Endothelial cell of umbilical vein (primary cell): ENCODE data around the gene TEC. TPM values are rescaled to one million over a fixed set of nuclear protein-coding genes. Genes with fewer than 3 reads are reported as not detected.

Source experiments
- BruUV-seq: library from RNA; stranded (reverse); fragments of 400-500 nt; replicated peaks from 2 replicates; lab custom pipeline; 2021; lab: Mats Ljungman, UMichigan
- CTCF ChIA-PET: fragments of 300-600, 350-600 bp; sonication (Branson Sonifier 250); formaldehyde crosslinking; loops from one replicate; lab custom pipeline; 2021; ENCODE audit warnings: antibody characterized with exemption, inconsistent platforms; lab: Charles Lee
- POLR2A ChIA-PET: fragments of 300-600, 350-600 bp; sonication (Branson Sonifier 250); formaldehyde crosslinking; loops from one replicate; lab custom pipeline; 2021; ENCODE audit warnings: antibody characterized with exemption, inconsistent platforms; lab: Charles Lee
- DNase-seq: peaks from one replicate; pipeline ENCODE4 v3.0.0-alpha.2; 2011; ENCODE audit warnings: low read depth, low spot score
- FAIRE-seq: peaks from 2 replicates; lab custom pipeline; 2011; peaks lifted over from hg19 to GRCh38; lab: Jason Lieb, UNC
- H2AFZ ChIP-seq: 2 replicates; pipeline ENCODE4 v1.6.0; 2012; ENCODE audit warnings: low read depth, low read length, control low read depth, inconsistent platforms
- H3K27ac ChIP-seq: 2 replicates; pipeline ENCODE4 v1.5.1; 2011; ENCODE audit warnings: low read depth, mild to moderate bottlenecking, control low read depth, low read length, moderate library complexity; ENCODE audit not compliant: insufficient read depth
- H3K27me3 ChIP-seq, 2 experiments: 2 replicates each; pipeline versions ENCODE4 v1.6.0 to v1.6.1; 2011; ENCODE audit warnings: low read length in 2 of 2, mixed read lengths in 1 of 2; ENCODE audit not compliant: control insufficient read depth in 2 of 2, insufficient read depth in 2 of 2
- H3K36me3 ChIP-seq, 2 experiments: 2 replicates in 1 of 2; 3 replicates in 1 of 2; pipeline ENCODE4 v1.5.1; 2011; ENCODE audit warnings: low read length in 2 of 2, mild to moderate bottlenecking in 1 of 2, moderate library complexity in 1 of 2; ENCODE audit not compliant: control insufficient read depth in 2 of 2, insufficient read depth in 2 of 2; ENCODE audit errors: extremely low read depth in 1 of 2
- H3K4me1 ChIP-seq: 3 replicates; pipeline ENCODE4 v1.5.1; 2011; ENCODE audit warnings: mild to moderate bottlenecking, low read length; ENCODE audit not compliant: control insufficient read depth, insufficient read depth; ENCODE audit errors: extremely low read depth
- H3K4me2 ChIP-seq: 2 replicates; pipeline ENCODE4 v1.6.1; 2011; ENCODE audit warnings: low read length, control low read depth, mixed read lengths; ENCODE audit not compliant: insufficient read depth
- H3K4me3 ChIP-seq, 3 experiments: fragments of 200-600 bp in 1 of 3; sonication (generic), shearing (Covaris generic) in 1 of 3; replicated peaks in 1 of 3; 2 replicates each; pipeline ENCODE4 v1.5.1; 2011 to 2016; ENCODE audit warnings: control low read depth in 3 of 3, low read length in 3 of 3, mild to moderate bottlenecking in 2 of 3, inconsistent platforms in 1 of 3, low read depth in 1 of 3, moderate library complexity in 1 of 3; ENCODE audit not compliant: insufficient read depth in 1 of 3
- H3K79me2 ChIP-seq: 2 replicates; pipeline ENCODE4 v1.6.0; 2012; ENCODE audit warnings: low read length, inconsistent platforms; ENCODE audit not compliant: control insufficient read depth, insufficient read depth
- H3K9ac ChIP-seq: replicated peaks from 2 replicates; pipeline ENCODE3; 2011; ENCODE audit warnings: low read length, control low read depth; ENCODE audit not compliant: insufficient read depth; ENCODE audit errors: extremely low read depth
- H3K9me1 ChIP-seq: replicated peaks from 3 replicates; pipeline ENCODE4 v1.6.0; 2011; ENCODE audit warnings: mild to moderate bottlenecking, low read length; ENCODE audit not compliant: control insufficient read depth, insufficient read depth; ENCODE audit errors: extremely low read depth
- H3K9me3 ChIP-seq: replicated peaks from 2 replicates; pipeline ENCODE4 v1.5.1; 2012; ENCODE audit warnings: low read length, inconsistent platforms; ENCODE audit not compliant: control insufficient read depth, insufficient read depth
- H4K20me1 ChIP-seq: replicated peaks from 2 replicates; pipeline ENCODE3; 2011; ENCODE audit warnings: mild to moderate bottlenecking, low read length; ENCODE audit not compliant: control insufficient read depth, insufficient read depth; ENCODE audit errors: extremely low read depth
- CTCF ChIP-seq, 2 donors: IDR thresholded peaks; 1 replicate in 1 of 2; 2 replicates in 1 of 2; pipeline ENCODE4 v1.5.1; 2011; ENCODE audit warnings: low read length in 2 of 2, mild to moderate bottlenecking in 2 of 2, moderate library complexity in 2 of 2, control low read depth in 1 of 2, inconsistent platforms in 1 of 2, low read depth in 1 of 2; ENCODE audit not compliant: insufficient read depth in 1 of 2; ENCODE audit errors: extremely low read depth in 1 of 2
- EZH2 ChIP-seq: IDR thresholded peaks from 2 replicates; pipeline ENCODE4 v1.6.1; 2012; ENCODE audit warnings: borderline replicate concordance, low read depth, mild to moderate bottlenecking, moderate library complexity, low read length, inconsistent platforms; ENCODE audit not compliant: severe bottlenecking
- FOS ChIP-seq: IDR thresholded peaks from 2 replicates; pipeline ENCODE4 v1.6.1; 2011; ENCODE audit warnings: mild to moderate bottlenecking, low read length, moderate library complexity, borderline replicate concordance; ENCODE audit not compliant: insufficient read depth
- GATA2 ChIP-seq: IDR thresholded peaks from 2 replicates; pipeline ENCODE4 v1.7.0; 2011; ENCODE audit warnings: low read depth, mild to moderate bottlenecking, moderate library complexity, mixed read lengths, low read length; ENCODE audit not compliant: insufficient read length, insufficient read depth
- JUN ChIP-seq: IDR thresholded peaks from 2 replicates; pipeline ENCODE4 v1.6.1; 2011; ENCODE audit warnings: borderline replicate concordance, low read depth; ENCODE audit not compliant: insufficient read length, insufficient read depth
- MAX ChIP-seq: IDR thresholded peaks from 2 replicates; pipeline ENCODE4 v1.6.1; 2011; ENCODE audit not compliant: insufficient read depth, insufficient read length
- POLR2A ChIP-seq: IDR thresholded peaks from 2 replicates; pipeline ENCODE4 v1.6.1; 2012; ENCODE audit warnings: low read depth, mild to moderate bottlenecking, control low read depth, low read length
- POLR2AphosphoS5 ChIP-seq: IDR thresholded peaks from 2 replicates; pipeline ENCODE4 v1.6.1; 2012; ENCODE audit warnings: low read depth, mild to moderate bottlenecking, control low read depth, low read length, moderate library complexity; ENCODE audit not compliant: insufficient read depth
- dilution Hi-C: fragments of 300-500 bp; cut with MboI; formaldehyde crosslinking; loops from one replicate; pipeline ENCODE4 v1.15.0; 2019; ENCODE audit warnings: low sequenced_read_pairs; ENCODE audit not compliant: extremely low pct_ligation_motif_present
- intact Hi-C: fragments of 100-400 bp; cut with micrococcal nuclease; formaldehyde crosslinking; loops from one replicate; pipeline ENCODE4 v1.10.0; 2022
- polyA plus RNA-seq, 4 experiments: library from polyadenylated mRNA; depleted of rRNA in 3 of 4; stranded (reverse) in 3 of 4; unstranded in 1 of 4; fragments of >200 nt; gene quantifications; 2 replicates each; pipeline versions ENCODE4 v1.2.1 to v1.2.3, GENCODE V29; 2011 to 2012; ENCODE audit warnings: missing spikeins in 1 of 4
- total RNA-seq: library from RNA; stranded (reverse); gene quantifications from 2 replicates; pipeline ENCODE4 v1.2.3, GENCODE V29; 2021

Gene TEC
- total and polyA plus RNA-seq, 2 donors (not counting 3 experiments of a cell fraction or from before 2014, with no cell fraction given): 0.08 to 0.86 TPM

GRCh38 chr4:48250343-48250742, 19.3 kb downstream of the TEC start:
- dilution Hi-C loops (no loop called here), intact Hi-C loops (no loop called here)
- no peaks in the 10 kb centered on the region for H3K27me3 ChIP-seq
- BruUV-seq: no TSS peak
- no peaks in the 10 kb centered on the region for H3K4me1 ChIP-seq
- no peaks in the 10 kb centered on the region for H3K9me3 ChIP-seq
- DNase-seq: no peak
- no peak overlapping the region for H3K27ac ChIP-seq
- H3K36me3 ChIP-seq: no peaks in the 10 kb centered on the region
- no peaks in the 10 kb centered on the region for H3K79me2 ChIP-seq
- no peak overlapping the region for H3K4me3 ChIP-seq
- CTCF ChIA-PET: interaction anchor here (1.5 kb wide), 1 partner anchor 10 kb away, joined by 4 read pairs; no protein-coding TSS in a partner anchor
- no peak overlapping the region for H3K4me2 ChIP-seq
- H3K9me1 ChIP-seq: no peaks in the 10 kb centered on the region
- TF ChIP-seq MAX (no peak), FOS (no peak), CTCF (IDR thresholded peaks at IDR 0.05; ENCODE audit: extremely low read depth in 1 of 2, insufficient read depth in 1 of 2, low read depth in 1 of 2, low read length in 2 of 2) (no peak), POLR2AphosphoS5 (no peak), JUN (no peak), EZH2 (no peak), POLR2A (no peak), GATA2 (no peak)
- H3K9ac ChIP-seq: no peak overlapping the region
- H4K20me1 ChIP-seq: no peaks in the 10 kb centered on the region
- H2AFZ ChIP-seq: no peak overlapping the region
- no peak for FAIRE-seq
- POLR2A ChIA-PET: no interaction called here
